Measurements from ENCODE around the gene BEND3.
A peak's percentile ranks its signal among the peaks of the same experiment; 100 is the strongest.
"Not testable (repeated sequence)": the region's sequence is repeated elsewhere in the genome, so short reads cannot be mapped to it uniquely, and the experiment has no call there.

The BEND3 gene

GRCh38 chr6:107152638-107153430, 37.5 kb upstream of the BEND3 start:
- Mint-ChIP-seq H3K4me3 (peak overlapping the region in 1 of 3 experiments; percentile 23), H3K27me3 (ENCODE audit: low read depth) (no peaks in the 10 kb centered on the region), H3K36me3 (ENCODE audit: low read depth) (no peaks in the 10 kb centered on the region), H3K27ac (peak overlapping the region; percentile 70 to 93 (median 91)), H3K4me1 (peaks cover 25% of the 10 kb centered on the region), H3K9me3 (no peaks in the 10 kb centered on the region)
- no peak for TF ChIP-seq CTCF (IDR thresholded peaks at IDR 0.05; ENCODE audit: unreplicated experiment in 3 of 3)

GRCh38 chr6:107144666-107145065, 29.4 kb upstream of the BEND3 start:
- no peaks in the 10 kb centered on the region for H3K36me3 Mint-ChIP-seq (ENCODE audit: low read depth)
- no peak overlapping the region for H3K27ac Mint-ChIP-seq
- TF ChIP-seq CTCF (IDR thresholded peaks at IDR 0.05; ENCODE audit: unreplicated experiment in 3 of 3): no peak
- H3K9me3 Mint-ChIP-seq: no peaks in the 10 kb centered on the region
- no peaks in the 10 kb centered on the region for H3K4me1 Mint-ChIP-seq
- H3K27me3 Mint-ChIP-seq (ENCODE audit: low read depth): no peaks in the 10 kb centered on the region
- H3K4me3 Mint-ChIP-seq: no peak overlapping the region

GRCh38 chr6:107144014-107144413, 28.7 kb upstream of the BEND3 start:
- no peaks in the 10 kb centered on the region for H3K36me3 Mint-ChIP-seq (ENCODE audit: low read depth)
- no peaks in the 10 kb centered on the region for H3K9me3 Mint-ChIP-seq
- no peaks in the 10 kb centered on the region for H3K4me1 Mint-ChIP-seq
- no peak for TF ChIP-seq CTCF (IDR thresholded peaks at IDR 0.05; ENCODE audit: unreplicated experiment in 3 of 3)
- no peak overlapping the region for H3K4me3 Mint-ChIP-seq
- no peak overlapping the region for H3K27ac Mint-ChIP-seq
- no peaks in the 10 kb centered on the region for H3K27me3 Mint-ChIP-seq (ENCODE audit: low read depth)

- Mint-ChIP-seq H3K4me1 (no peaks in the 10 kb centered on the region), H3K27me3 (ENCODE audit: low read depth) (no peaks in the 10 kb centered on the region), H3K36me3 (ENCODE audit: low read depth) (no peaks in the 10 kb centered on the region), H3K9me3 (no peaks in the 10 kb centered on the region), H3K27ac (no peak overlapping the region), H3K4me3 (no peak overlapping the region)
- no peak for TF ChIP-seq CTCF (IDR thresholded peaks at IDR 0.05; ENCODE audit: unreplicated experiment in 3 of 3)
These were observed 25.3 kb upstream of the BEND3 start for GRCh38 chr6:107140581-107140980.

- not testable (repeated sequence) for H3K4me1 Mint-ChIP-seq; H3K36me3 Mint-ChIP-seq (ENCODE audit: low read depth); H3K27ac Mint-ChIP-seq; H3K27me3 Mint-ChIP-seq (ENCODE audit: low read depth); H3K9me3 Mint-ChIP-seq; H3K4me3 Mint-ChIP-seq
These were observed 21.0 kb upstream of the BEND3 start for GRCh38 chr6:107136324-107136723.

- not testable (repeated sequence) for H3K4me1 Mint-ChIP-seq; H3K36me3 Mint-ChIP-seq (ENCODE audit: low read depth); H3K27me3 Mint-ChIP-seq (ENCODE audit: low read depth); H3K4me3 Mint-ChIP-seq; H3K9me3 Mint-ChIP-seq; H3K27ac Mint-ChIP-seq
These were observed 19.8 kb upstream of the BEND3 start for GRCh38 chr6:107135048-107135680.

Data from nephron (organoid).